HEK293 (cell line): Measurements from ENCODE around the gene RPL19.

Experiments used
- GLIS1 ChIP-seq: fragments of 450-650 bp; formaldehyde crosslinking; IDR thresholded peaks from 2 replicates; pipeline ENCODE4 v1.5.1; 2016; ENCODE audit warnings: missing biosample characterization, missing genetic modification characterization
- HOXD13 ChIP-seq: sonication (generic); formaldehyde crosslinking; IDR thresholded peaks from 2 replicates; pipeline ENCODE4 v1.8.0; 2022; ENCODE audit warnings: missing genetic modification reagents, borderline replicate concordance
- MEIS1 ChIP-seq: sonication (generic); formaldehyde crosslinking; IDR thresholded peaks from 2 replicates; pipeline ENCODE4 v1.8.1; 2022; ENCODE audit warnings: missing genetic modification reagents, mild to moderate bottlenecking, borderline replicate concordance
- PATZ1 ChIP-seq: fragments of 450-650 bp; formaldehyde crosslinking; IDR thresholded peaks from 2 replicates; pipeline ENCODE4 v1.5.1; 2016; ENCODE audit warnings: missing biosample characterization, missing genetic modification characterization
- PRDM4 ChIP-seq: fragments of 450-650 bp; formaldehyde crosslinking; IDR thresholded peaks from 2 replicates; pipeline ENCODE4 v1.5.1; 2017; ENCODE audit warnings: missing biosample characterization, missing genetic modification characterization
- ZBTB48 ChIP-seq: fragments of 450-650 bp; formaldehyde crosslinking; IDR thresholded peaks from 2 replicates; pipeline ENCODE4 v1.5.1; 2016; ENCODE audit warnings: missing biosample characterization, missing genetic modification characterization
- ZBTB8A ChIP-seq: fragments of 450-650 bp; formaldehyde crosslinking; IDR thresholded peaks from 2 replicates; pipeline ENCODE4 v1.5.1; 2016; ENCODE audit warnings: missing biosample characterization, missing genetic modification characterization
- ZEB2 ChIP-seq: fragments of 450-650 bp; formaldehyde crosslinking; IDR thresholded peaks from 2 replicates; pipeline ENCODE4 v1.5.1; 2016; ENCODE audit warnings: missing biosample characterization, missing genetic modification characterization
- ZFHX2 ChIP-seq: fragments of 450-650 bp; formaldehyde crosslinking; conservative IDR thresholded peaks from 2 replicates; pipeline ENCODE4 v1.5.1; 2016; ENCODE audit warnings: missing biosample characterization, missing genetic modification characterization
- ZIC2 ChIP-seq: fragments of 450-650 bp; formaldehyde crosslinking; IDR thresholded peaks from 2 replicates; pipeline ENCODE4 v1.5.1; 2016; ENCODE audit warnings: missing biosample characterization, missing genetic modification characterization
- ZNF132 ChIP-seq: fragments of 450-650 bp; formaldehyde crosslinking; IDR thresholded peaks from 2 replicates; pipeline ENCODE4 v1.5.1; 2017; ENCODE audit warnings: missing biosample characterization, missing genetic modification characterization, borderline replicate concordance
- ZNF140 ChIP-seq: fragments of 450-650 bp; formaldehyde crosslinking; IDR thresholded peaks from 2 replicates; pipeline ENCODE4 v1.5.1; 2016; ENCODE audit warnings: missing biosample characterization, missing genetic modification characterization
- ZNF157 ChIP-seq: fragments of 450-650 bp; formaldehyde crosslinking; IDR thresholded peaks from 2 replicates; pipeline ENCODE4 v1.5.1; 2016; ENCODE audit warnings: missing biosample characterization, missing genetic modification characterization
- ZNF335 ChIP-seq: fragments of 450-650 bp; formaldehyde crosslinking; conservative IDR thresholded peaks from 2 replicates; pipeline ENCODE4 v1.5.1; 2016; ENCODE audit warnings: missing biosample characterization, missing genetic modification characterization
- ZNF561 ChIP-seq: fragments of 450-650 bp; IDR thresholded peaks from 2 replicates; pipeline ENCODE4 v1.5.1; 2018; ENCODE audit warnings: missing biosample characterization, missing genetic modification characterization, borderline replicate concordance
- ZNF624 ChIP-seq: fragments of 450-650 bp; formaldehyde crosslinking; IDR thresholded peaks from 2 replicates; pipeline ENCODE4 v1.5.1; 2017; ENCODE audit warnings: missing biosample characterization, missing genetic modification characterization
- ZNF664 ChIP-seq: fragments of 450-650 bp; formaldehyde crosslinking; IDR thresholded peaks from 2 replicates; pipeline ENCODE4 v1.5.1; 2016; ENCODE audit warnings: missing biosample characterization, missing genetic modification characterization
- ZNF701 ChIP-seq: fragments of 450-650 bp; formaldehyde crosslinking; IDR thresholded peaks from 2 replicates; pipeline ENCODE4 v1.5.1; 2016; ENCODE audit warnings: missing biosample characterization, missing genetic modification characterization
- ZNF76 ChIP-seq: fragments of 450-650 bp; formaldehyde crosslinking; IDR thresholded peaks from 2 replicates; pipeline ENCODE4; 2016; ENCODE audit warnings: low read depth, missing biosample characterization, missing genetic modification characterization, borderline replicate concordance
- ZSCAN4 ChIP-seq: fragments of 450-650 bp; formaldehyde crosslinking; IDR thresholded peaks from 2 replicates; pipeline ENCODE4 v1.5.1; 2017; ENCODE audit warnings: missing biosample characterization, missing genetic modification characterization
- TF ChIP-seq, protein P1 (sequence below): fragments of 450-650 bp; formaldehyde crosslinking; optimal IDR thresholded peaks from 2 replicates; pipeline ENCODE3; 2016; ENCODE audit warnings: missing biosample characterization, mild to moderate bottlenecking, missing genetic modification characterization
- TF ChIP-seq, protein P2 (sequence below): fragments of 450-650 bp; formaldehyde crosslinking; IDR thresholded peaks from 2 replicates; pipeline ENCODE4 v1.5.1; 2016; ENCODE audit warnings: missing biosample characterization, missing genetic modification characterization
- TF ChIP-seq, protein P3 (sequence below): fragments of 450-650 bp; formaldehyde crosslinking; IDR thresholded peaks from 2 replicates; pipeline ENCODE4 v1.5.1; 2016; ENCODE audit warnings: missing biosample characterization, missing genetic modification characterization
- TF ChIP-seq, protein P4 (sequence below): fragments of 450-650 bp; formaldehyde crosslinking; IDR thresholded peaks from 2 replicates; pipeline ENCODE4 v1.5.1; 2016; ENCODE audit warnings: missing biosample characterization, missing genetic modification characterization, borderline replicate concordance

RPL19 gene

GRCh38 chr17:39199820-39200069 lies 338 bp upstream of the RPL19 start (continued):
- TF ChIP-seq, protein P1, sequence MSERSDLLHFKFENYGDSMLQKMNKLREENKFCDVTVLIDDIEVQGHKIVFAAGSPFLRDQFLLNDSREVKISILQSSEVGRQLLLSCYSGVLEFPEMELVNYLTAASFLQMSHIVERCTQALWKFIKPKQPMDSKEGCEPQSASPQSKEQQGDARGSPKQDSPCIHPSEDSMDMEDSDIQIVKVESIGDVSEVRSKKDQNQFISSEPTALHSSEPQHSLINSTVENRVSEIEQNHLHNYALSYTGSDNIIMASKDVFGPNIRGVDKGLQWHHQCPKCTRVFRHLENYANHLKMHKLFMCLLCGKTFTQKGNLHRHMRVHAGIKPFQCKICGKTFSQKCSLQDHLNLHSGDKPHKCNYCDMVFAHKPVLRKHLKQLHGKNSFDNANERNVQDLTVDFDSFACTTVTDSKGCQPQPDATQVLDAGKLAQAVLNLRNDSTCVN, result no peak
- TF ChIP-seq, protein P2, sequence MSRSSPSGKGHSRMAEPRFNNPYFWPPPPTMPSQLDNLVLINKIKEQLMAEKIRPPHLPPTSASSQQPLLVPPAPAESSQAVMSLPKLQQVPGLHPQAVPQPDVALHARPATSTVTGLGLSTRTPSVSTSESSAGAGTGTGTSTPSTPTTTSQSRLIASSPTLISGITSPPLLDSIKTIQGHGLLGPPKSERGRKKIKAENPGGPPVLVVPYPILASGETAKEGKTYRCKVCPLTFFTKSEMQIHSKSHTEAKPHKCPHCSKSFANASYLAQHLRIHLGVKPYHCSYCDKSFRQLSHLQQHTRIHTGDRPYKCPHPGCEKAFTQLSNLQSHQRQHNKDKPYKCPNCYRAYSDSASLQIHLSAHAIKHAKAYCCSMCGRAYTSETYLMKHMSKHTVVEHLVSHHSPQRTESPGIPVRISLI (tag by site-specific recombination), result no peak
- TF ChIP-seq, protein P3, sequence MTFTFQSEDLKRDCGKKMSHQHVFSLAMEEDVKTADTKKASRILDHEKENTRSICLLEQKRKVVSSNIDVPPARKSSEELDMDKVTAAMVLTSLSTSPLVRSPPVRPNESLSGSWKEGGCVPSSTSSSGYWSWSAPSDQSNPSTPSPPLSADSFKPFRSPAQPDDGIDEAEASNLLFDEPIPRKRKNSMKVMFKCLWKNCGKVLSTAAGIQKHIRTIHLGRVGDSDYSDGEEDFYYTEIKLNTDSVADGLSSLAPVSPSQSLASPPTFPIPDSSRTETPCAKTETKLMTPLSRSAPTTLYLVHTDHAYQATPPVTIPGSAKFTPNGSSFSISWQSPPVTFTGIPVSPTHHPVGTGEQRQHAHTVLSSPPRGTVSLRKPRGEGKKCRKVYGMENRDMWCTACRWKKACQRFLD (tag by site-specific recombination), result no peak
- TF ChIP-seq ZNF664 (tag by site-specific recombination) (no peak), ZNF701 (tag by site-specific recombination) (no peak), ZNF140 (tag by site-specific recombination) (no peak), ZNF76 (tag by site-specific recombination) (peak; percentile 69), PATZ1 (tag by site-specific recombination) (0 out of 2 replicates have a peak, but pooled peaks have one; percentile 52), ZSCAN4 (no peak), GLIS1 (tag by site-specific recombination) (no peak), ZIC2 (tag by site-specific recombination) (no peak), ZBTB48 (tag by site-specific recombination) (no peak), ZBTB8A (peak; percentile 27; the same call in 1 of the 2 replicates), ZNF335 (peak; percentile 81), ZFHX2 (tag by site-specific recombination) (peak; percentile 93), HOXD13 (CRISPR knock-in tag) (no peak), ZEB2 (tag by site-specific recombination) (no peak), PRDM4 (tag by site-specific recombination) (no peak), ZNF624 (tag by site-specific recombination) (no peak), ZNF157 (tag by site-specific recombination) (no peak), MEIS1 (CRISPR knock-in tag) (no peak), ZNF561 (tag by site-specific recombination) (peak; percentile 28; the same call in 1 of the 2 replicates), ZNF132 (tag by site-specific recombination) (no peak)
- TF ChIP-seq, protein P4, sequence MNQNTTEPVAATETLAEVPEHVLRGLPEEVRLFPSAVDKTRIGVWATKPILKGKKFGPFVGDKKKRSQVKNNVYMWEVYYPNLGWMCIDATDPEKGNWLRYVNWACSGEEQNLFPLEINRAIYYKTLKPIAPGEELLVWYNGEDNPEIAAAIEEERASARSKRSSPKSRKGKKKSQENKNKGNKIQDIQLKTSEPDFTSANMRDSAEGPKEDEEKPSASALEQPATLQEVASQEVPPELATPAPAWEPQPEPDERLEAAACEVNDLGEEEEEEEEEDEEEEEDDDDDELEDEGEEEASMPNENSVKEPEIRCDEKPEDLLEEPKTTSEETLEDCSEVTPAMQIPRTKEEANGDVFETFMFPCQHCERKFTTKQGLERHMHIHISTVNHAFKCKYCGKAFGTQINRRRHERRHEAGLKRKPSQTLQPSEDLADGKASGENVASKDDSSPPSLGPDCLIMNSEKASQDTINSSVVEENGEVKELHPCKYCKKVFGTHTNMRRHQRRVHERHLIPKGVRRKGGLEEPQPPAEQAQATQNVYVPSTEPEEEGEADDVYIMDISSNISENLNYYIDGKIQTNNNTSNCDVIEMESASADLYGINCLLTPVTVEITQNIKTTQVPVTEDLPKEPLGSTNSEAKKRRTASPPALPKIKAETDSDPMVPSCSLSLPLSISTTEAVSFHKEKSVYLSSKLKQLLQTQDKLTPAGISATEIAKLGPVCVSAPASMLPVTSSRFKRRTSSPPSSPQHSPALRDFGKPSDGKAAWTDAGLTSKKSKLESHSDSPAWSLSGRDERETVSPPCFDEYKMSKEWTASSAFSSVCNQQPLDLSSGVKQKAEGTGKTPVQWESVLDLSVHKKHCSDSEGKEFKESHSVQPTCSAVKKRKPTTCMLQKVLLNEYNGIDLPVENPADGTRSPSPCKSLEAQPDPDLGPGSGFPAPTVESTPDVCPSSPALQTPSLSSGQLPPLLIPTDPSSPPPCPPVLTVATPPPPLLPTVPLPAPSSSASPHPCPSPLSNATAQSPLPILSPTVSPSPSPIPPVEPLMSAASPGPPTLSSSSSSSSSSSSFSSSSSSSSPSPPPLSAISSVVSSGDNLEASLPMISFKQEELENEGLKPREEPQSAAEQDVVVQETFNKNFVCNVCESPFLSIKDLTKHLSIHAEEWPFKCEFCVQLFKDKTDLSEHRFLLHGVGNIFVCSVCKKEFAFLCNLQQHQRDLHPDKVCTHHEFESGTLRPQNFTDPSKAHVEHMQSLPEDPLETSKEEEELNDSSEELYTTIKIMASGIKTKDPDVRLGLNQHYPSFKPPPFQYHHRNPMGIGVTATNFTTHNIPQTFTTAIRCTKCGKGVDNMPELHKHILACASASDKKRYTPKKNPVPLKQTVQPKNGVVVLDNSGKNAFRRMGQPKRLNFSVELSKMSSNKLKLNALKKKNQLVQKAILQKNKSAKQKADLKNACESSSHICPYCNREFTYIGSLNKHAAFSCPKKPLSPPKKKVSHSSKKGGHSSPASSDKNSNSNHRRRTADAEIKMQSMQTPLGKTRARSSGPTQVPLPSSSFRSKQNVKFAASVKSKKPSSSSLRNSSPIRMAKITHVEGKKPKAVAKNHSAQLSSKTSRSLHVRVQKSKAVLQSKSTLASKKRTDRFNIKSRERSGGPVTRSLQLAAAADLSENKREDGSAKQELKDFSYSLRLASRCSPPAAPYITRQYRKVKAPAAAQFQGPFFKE, result no peak
